Lower leg skin (tissue), 4 donors: ENCODE results near the gene ZNF512B. TPM values are rescaled to one million over a fixed set of nuclear protein-coding genes. Genes with fewer than 3 reads are reported as not detected.
"Not testable (repeated sequence)": the region's sequence is repeated elsewhere in the genome, so short reads cannot be mapped to it uniquely, and the experiment has no call there.

Experiments
- DNase-seq, 2 donors: peaks; one replicate each; pipeline ENCODE4 v3.0.0-alpha.2; 2019; ENCODE audit warnings: low spot score in 2 of 2
- H3K4me3 ChIP-seq: fragments of 200-600 bp; sonication (generic); 2 replicates; pipeline ENCODE4 v1.5.1; 2017; ENCODE audit warnings: mild to moderate bottlenecking, low read depth; ENCODE audit not compliant: poor library complexity, severe bottlenecking
- POLR2A ChIP-seq, 2 donors: fragments of 450-650 bp; IDR thresholded peaks; one replicate each; pipeline ENCODE4 v1.6.1; 2016 to 2017; ENCODE audit warnings: antibody characterized with exemption in 2 of 2, mild to moderate bottlenecking in 1 of 2, moderate library complexity in 1 of 2
- WGBS, 2 donors: methylation state at CpG; one replicate each; pipeline ENCODE4 v1.1.5; 2018; 5-methylcytosine and 5-hydroxymethylcytosine counted together
- intact Hi-C: fragments of 100-400 bp; cut with DNase I; formaldehyde crosslinking; loops from one replicate; pipeline ENCODE4 v1.15.0; 2023; ENCODE audit warnings: low total_unique reads
- total RNA-seq, 4 donors: library from RNA; depleted of rRNA; stranded (reverse); fragments of >200 nt; gene quantifications; one replicate each; pipeline ENCODE4 v1.1.0, GENCODE V29; 2016
- TF ChIP-seq, protein P1 (sequence below), 3 donors: fragments of 450-650 bp; IDR thresholded peaks; one replicate each; pipeline ENCODE4 v1.5.1; 2016; ENCODE audit warnings: antibody characterized with exemption in 3 of 3, mild to moderate bottlenecking in 3 of 3, moderate library complexity in 2 of 3

ZNF512B gene
- total RNA-seq, 4 donors from 2014 or later, result 15.3 to 19.8 (median 16.7) TPM

DNA sequence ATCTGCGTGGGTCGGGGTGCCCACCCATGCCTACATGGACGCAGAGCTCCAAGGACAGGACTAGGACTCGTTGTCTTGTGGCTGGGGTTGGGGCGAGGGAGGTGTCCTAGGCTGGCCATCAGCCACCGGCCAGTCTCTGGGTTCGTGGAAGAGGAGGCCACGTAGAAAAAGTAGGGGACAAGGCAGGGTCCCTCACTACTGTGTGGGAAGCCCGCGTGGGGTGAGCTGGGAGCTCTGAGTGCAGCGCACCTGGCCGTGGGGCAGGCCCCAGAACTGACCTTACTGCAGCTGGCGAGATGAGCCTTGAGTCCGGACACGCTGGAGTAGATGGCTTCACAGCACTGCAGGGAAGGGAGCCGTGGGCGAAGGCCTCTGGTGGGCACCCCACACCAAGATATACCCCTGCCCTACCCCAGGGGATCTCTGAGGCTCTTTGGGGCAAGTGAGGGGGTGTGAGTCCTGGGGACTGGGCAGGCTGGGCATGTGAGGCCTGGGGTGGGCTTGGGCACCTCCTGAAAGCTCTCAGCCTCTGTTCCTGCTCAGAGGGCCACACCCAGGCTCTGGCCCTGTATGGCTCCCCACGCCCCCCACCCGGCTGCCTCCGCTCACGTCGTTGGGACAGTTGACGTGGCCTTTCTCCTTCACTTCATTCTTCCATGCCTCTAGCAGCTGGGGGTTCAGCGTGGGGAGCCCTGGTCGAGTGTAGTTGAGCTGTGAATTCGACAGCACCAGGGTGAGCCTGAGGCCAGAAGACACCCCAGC, 7.9 kb downstream of the ZNF512B start:
- H3K4me3 ChIP-seq, result no peak overlapping the region
- DNase-seq, result no peak
- WGBS, 2 donors, result 85 to 88% methylated on average over 26 of the region's 26 CpGs
- TF ChIP-seq, protein P1, sequence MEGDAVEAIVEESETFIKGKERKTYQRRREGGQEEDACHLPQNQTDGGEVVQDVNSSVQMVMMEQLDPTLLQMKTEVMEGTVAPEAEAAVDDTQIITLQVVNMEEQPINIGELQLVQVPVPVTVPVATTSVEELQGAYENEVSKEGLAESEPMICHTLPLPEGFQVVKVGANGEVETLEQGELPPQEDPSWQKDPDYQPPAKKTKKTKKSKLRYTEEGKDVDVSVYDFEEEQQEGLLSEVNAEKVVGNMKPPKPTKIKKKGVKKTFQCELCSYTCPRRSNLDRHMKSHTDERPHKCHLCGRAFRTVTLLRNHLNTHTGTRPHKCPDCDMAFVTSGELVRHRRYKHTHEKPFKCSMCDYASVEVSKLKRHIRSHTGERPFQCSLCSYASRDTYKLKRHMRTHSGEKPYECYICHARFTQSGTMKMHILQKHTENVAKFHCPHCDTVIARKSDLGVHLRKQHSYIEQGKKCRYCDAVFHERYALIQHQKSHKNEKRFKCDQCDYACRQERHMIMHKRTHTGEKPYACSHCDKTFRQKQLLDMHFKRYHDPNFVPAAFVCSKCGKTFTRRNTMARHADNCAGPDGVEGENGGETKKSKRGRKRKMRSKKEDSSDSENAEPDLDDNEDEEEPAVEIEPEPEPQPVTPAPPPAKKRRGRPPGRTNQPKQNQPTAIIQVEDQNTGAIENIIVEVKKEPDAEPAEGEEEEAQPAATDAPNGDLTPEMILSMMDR (IDR thresholded peaks at IDR 0.05), result no peak
- no peak for TF ChIP-seq POLR2A (IDR thresholded peaks at IDR 0.05)
- intact Hi-C loops, result no loop called here

DNA sequence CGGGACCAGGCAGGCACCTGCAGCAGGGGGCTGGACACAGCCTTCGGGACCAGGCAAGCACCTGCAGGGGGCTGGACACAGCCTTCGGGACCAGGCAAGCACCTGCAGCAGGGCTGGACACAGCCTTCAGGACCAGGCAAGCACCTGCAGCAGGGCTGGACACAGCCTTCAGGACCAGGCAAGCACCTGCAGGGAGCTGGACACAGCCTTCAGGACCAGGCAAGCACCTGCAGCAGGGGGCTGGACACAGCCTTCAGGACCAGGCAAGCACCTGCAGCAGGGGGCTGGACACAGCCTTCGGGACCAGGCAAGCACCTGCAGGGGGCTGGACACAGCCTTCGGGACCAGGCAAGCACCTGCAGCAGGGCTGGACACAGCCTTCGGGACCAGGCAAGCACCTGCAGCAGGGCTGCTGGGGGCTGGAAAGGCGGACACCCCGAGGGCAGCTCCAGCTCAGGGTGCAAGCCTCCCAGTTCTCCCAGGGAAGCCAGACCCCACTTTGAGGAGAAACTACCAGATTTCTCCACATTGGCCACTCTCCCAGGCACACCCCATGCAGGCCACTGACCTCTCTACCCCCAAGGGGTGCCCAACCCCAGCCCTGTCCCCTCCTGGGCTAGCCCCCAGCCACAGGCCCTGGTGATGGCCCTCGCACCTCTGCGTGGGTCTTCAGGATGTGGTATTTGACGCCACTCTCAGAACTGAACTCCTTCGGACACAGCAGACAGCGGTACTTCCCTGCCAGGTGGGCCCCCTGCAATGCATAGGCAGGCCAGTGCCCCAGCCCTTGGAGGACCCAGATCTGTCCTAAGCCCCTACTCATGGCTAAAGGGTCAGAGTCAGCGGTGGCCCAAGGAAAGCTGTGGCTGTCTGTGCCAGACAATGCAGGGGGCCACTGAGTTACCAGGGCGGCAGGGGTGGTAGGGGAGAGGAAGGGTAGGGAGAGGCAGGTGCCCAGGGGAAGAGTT, 8.8 kb downstream of the ZNF512B start:
- H3K4me3 ChIP-seq, DNase-seq, intact Hi-C loops: not testable (repeated sequence)
- WGBS, 2 donors, result 92 to 96% methylated on average over 11 to 13 of the region's 15 CpGs

DNA sequence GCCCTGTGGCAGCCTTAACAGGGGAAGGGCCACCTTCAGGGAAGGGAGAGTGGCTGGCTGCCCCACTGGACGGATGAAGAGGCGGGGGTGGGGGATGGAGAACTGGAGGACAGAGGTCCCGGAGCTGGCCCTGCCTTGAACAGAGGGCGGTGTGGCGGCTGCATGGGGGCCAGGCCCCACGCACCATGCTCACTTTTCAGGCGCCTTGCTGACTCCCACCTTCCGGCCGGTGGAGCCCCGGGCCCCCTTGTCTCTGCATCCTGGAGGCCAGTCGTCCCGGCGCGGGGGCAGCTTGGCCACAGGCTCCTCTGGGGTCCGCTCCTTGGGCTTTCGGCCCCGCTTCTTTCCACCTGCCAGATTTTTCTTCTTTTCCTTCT, 10.0 kb downstream of the ZNF512B start:
- TF ChIP-seq POLR2A (IDR thresholded peaks at IDR 0.05), result no peak
- TF ChIP-seq, protein P1 (IDR thresholded peaks at IDR 0.05), result no peak

DNA sequence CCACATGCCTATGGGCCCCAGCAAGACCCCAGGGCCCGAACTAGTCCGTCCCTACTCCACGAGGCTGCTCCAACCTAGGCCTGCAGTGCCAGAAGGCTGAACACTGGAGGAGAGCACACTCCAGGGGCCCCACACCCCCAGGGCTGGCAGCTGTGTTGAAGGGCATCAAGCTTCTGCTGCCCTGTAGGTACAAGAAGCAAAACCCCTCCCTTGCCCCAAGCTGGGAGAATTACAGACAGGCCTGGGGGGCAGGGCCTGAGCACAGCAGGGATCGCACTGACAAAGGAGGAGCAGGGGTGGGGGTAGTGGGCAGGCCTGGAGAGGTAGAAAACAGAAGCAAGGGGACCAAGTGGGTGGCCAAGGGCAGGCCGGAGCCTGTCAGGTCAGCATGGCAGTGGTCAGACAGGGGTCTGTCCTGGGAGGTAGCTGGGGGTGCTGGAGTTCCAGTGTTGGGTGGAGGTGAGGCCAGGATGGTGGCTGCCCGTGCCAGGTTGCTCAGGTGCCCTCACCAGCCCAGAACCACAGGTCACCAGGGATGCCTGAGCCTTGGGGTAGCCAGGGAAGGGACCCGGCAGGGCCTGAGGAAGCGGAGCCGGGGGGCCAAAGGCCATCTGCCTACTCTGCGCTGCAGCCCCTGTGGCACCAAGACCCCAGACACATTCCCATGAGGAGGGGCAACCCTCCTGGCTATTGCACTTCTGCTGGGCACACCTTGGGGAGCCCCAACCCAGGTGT, 10.6 kb downstream of the ZNF512B start:
- WGBS, 2 donors, result 78 to 90% methylated on average over 6 to 8 of the region's 10 CpGs
- intact Hi-C loops, result no loop called here
- no peak for DNase-seq
- no peak for TF ChIP-seq POLR2A (IDR thresholded peaks at IDR 0.05)
- TF ChIP-seq, protein P1 (IDR thresholded peaks at IDR 0.05), result no peak
- no peak overlapping the region for H3K4me3 ChIP-seq

More for the DNA sequence above, 10.0 kb downstream of the ZNF512B start:
- 92 to 99% methylated on average over 14 to 16 of the region's 17 CpGs for WGBS, 2 donors
- intact Hi-C loops, result no loop called here
- H3K4me3 ChIP-seq, result no peak overlapping the region
- no peak for DNase-seq

DNA sequence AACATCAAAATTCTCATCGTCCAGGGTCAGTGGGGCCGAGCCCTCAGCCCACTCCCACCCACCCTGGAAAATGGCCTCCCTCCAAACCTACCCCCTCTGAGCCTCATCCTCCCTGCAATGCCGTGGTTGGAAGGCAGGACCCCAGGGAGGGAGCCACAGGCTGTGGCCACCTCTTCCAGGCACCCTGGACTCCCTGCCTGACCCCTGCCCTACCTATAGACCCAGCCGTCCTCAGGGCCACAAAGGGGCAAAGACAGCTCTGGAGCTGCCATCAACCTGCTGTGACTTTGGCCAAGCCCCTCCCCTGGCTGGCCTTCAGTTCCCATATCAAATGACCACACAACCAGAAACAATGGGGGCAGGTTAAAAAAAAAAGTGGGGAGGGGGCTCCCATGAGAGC, 11.3 kb downstream of the ZNF512B start:
- intact Hi-C loops, result no loop called here
- 69 to 83% methylated on average over 4 of the region's 4 CpGs for WGBS, 2 donors
- no peak overlapping the region for H3K4me3 ChIP-seq
- TF ChIP-seq, protein P1 (IDR thresholded peaks at IDR 0.05), result no peak
- no peak for TF ChIP-seq POLR2A (IDR thresholded peaks at IDR 0.05)
- no peak for DNase-seq
